Measurements from ENCODE around the gene VILL.

GRCh38 chr3:37990527-37990926, at the start of gene VILL:
- TF ChIP-seq MAX (IDR thresholded peaks at IDR 0.05; ENCODE audit: low read depth) (no peak), JUND (IDR thresholded peaks at IDR 0.05) (no peak), SMC3 (IDR thresholded peaks at IDR 0.05; ENCODE audit: low read depth, low read length) (no peak), FOSL2 (IDR thresholded peaks at IDR 0.05; ENCODE audit: borderline replicate concordance, low read depth) (no peak), CTCF (IDR thresholded peaks at IDR 0.05) (no peak), MEF2A (IDR thresholded peaks at IDR 0.05; ENCODE audit: borderline replicate concordance, low read depth) (no peak), POLR2AphosphoS5 (IDR thresholded peaks at IDR 0.05; ENCODE audit: low read depth, low read length) (no peak)

Measured in SK-N-SH (cell line).